ENCODE measurements around the gene EPM2A.

GRCh38 chr6:145783796-145784195 is 48.5 kb upstream of the EPM2A start:
- TF ChIP-seq, protein P1, sequence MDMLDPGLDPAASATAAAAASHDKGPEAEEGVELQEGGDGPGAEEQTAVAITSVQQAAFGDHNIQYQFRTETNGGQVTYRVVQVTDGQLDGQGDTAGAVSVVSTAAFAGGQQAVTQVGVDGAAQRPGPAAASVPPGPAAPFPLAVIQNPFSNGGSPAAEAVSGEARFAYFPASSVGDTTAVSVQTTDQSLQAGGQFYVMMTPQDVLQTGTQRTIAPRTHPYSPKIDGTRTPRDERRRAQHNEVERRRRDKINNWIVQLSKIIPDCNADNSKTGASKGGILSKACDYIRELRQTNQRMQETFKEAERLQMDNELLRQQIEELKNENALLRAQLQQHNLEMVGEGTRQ (IDR thresholded peaks at IDR 0.05; ENCODE audit: low read depth, low read length) = no peak
- TF ChIP-seq, protein P2, sequence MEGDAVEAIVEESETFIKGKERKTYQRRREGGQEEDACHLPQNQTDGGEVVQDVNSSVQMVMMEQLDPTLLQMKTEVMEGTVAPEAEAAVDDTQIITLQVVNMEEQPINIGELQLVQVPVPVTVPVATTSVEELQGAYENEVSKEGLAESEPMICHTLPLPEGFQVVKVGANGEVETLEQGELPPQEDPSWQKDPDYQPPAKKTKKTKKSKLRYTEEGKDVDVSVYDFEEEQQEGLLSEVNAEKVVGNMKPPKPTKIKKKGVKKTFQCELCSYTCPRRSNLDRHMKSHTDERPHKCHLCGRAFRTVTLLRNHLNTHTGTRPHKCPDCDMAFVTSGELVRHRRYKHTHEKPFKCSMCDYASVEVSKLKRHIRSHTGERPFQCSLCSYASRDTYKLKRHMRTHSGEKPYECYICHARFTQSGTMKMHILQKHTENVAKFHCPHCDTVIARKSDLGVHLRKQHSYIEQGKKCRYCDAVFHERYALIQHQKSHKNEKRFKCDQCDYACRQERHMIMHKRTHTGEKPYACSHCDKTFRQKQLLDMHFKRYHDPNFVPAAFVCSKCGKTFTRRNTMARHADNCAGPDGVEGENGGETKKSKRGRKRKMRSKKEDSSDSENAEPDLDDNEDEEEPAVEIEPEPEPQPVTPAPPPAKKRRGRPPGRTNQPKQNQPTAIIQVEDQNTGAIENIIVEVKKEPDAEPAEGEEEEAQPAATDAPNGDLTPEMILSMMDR (conservative IDR thresholded peaks at IDR 0.05; ENCODE audit: low read depth, low read length) = no peak
- no peak for TF ChIP-seq POLR2A (IDR thresholded peaks at IDR 0.05; ENCODE audit: low read depth, low read length)
